Daoy (cell line): Measurements from ENCODE around the gene SH3BGRL2. TPM values are rescaled to one million over a fixed set of nuclear protein-coding genes. Genes with fewer than 3 reads are reported as not detected.
A peak's percentile ranks its signal among the peaks of the same experiment; 100 is the strongest.
"Not testable (repeated sequence)": the region's sequence is repeated elsewhere in the genome, so short reads cannot be mapped to it uniquely, and the experiment has no call there.

ENCODE experiments used
- DNase-seq: peaks from one replicate; pipeline ENCODE4 v3.0.0-alpha.2; 2015; ENCODE audit warnings: low read depth
- total RNA-seq: library from RNA; depleted of rRNA; stranded (reverse); fragments of >200 nt; shearing (Covaris generic); gene quantifications from 2 replicates; pipeline ENCODE4 v1.2.3, GENCODE V29; 2014; rRNA removed

The SH3BGRL2 gene
- total RNA-seq, 1 experiment from 2014 or later = 15.8 TPM

DNA sequence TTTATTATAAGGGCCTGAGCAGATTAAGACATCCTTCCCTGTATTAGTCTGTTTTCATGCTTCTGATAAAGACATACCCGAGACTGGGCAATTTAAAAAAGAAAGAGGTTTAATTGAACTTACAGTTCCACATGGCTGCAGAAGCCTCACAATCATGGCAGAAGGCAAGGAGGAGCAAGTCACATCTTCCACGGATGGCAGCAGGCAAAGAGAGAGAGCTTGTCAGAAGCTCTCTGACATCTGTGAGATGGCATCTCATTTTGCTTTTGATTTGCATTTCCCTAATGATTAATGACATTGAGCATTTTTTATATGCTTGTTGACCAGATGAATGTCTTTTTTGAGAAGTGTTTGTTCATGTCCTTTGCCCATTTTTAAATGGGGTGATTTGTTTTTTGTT is 114.2 kb downstream of the SH3BGRL2 start:
- DNase-seq = not testable (repeated sequence)

DNA sequence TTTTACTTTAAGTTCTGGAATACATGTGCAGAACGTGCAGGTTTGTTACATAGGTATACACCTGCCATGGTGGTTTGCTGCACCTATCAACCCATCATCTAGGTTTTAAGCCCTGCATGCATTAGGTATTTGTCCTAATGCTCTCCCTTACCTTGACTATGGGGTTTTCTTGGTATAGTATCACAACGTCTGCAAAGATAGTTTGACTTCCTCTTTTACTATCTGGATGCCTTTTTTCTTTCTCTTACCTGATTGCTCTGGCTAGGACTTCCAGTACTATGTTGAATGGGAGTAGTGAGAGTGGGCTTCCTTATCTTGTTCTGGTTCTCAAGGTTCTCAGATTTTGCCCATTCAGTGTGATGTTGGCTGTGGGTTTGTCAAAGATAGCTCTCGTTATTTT is 115.2 kb downstream of the SH3BGRL2 start:
- not testable (repeated sequence) for DNase-seq

DNA sequence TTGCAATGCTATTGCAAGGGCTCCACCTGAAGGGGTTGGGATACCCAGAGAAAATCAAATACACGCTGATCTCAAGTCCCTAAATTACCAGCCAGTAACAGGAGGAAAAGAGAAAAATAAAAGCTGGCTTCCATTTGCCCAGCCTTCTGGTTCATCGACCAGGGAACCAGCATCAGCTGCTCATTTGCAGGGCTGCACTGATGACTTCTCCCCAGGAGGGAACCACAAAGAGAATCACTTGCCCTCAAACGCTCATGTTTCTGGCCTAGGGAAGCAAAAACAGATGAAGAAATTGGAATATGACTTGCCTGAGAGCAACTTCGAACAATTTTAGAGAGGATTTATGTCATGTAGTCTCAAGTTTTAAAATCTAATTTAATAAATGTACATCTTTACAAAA is 119.7 kb downstream of the SH3BGRL2 start:
- DNase-seq = peak; percentile 35

Other genes starting within 250 kb of the SH3BGRL2 start
- gene LCA5, start 93.9 kb upstream of the SH3BGRL2 start, total RNA-seq = 2.2 and 5.0 TPM in 2 replicates